ENCODE data around the gene SLC43A2. TPM values are rescaled to one million over a fixed set of nuclear protein-coding genes. Genes with fewer than 3 reads are reported as not detected.
"Not testable (repeated sequence)": the region's sequence is repeated elsewhere in the genome, so short reads cannot be mapped to it uniquely, and the experiment has no call there.

SLC43A2 gene
- total and polyA plus RNA-seq, 5 experiments from 2014 or later, result 1.2 to 20.8 (median 2.0) TPM

DNA sequence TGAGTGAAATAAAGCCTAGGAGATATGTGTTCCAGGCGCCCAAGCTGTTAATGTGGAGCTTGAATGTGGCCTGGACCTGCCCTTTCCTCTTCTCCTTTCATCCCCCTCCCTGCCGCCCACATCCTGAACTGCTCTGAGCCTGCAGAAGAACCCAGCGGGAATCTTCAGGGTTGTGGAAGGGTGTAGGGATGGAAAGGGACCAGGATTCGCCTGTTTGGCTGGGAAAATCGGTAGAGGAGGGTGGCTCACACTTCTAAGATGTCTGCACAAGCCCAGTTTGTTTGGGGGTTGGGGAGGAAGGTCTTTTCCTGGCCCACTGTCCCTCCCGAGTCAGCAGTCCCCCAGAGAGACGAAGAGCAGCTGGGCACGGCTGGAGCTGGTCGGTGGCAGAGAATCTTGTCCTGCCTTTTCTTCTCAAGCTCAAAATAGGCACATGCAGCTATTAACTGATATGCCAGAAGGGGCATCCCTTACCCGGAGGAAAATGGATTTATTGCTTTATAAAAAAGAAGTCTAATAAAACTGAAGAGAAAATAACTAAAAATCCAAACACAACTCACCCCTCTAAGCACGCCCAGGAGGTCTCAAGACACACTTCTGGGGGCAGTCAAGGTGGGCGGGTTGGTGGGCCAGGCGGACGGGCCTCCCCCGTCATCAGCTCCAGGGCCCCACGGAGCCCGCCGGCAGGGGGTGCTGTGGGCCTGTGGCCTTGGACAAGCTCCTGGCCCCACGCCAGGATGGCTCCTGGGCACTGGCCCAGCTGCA lies 54.5 kb downstream of the SLC43A2 start:
- DNase-seq (peak; percentile 10 to 75 (median 44)), ATAC-seq (peak; percentile 50 to 80)
- no peak overlapping the region for H3K4me3 Mint-ChIP-seq
- peak overlapping the region in 1 of 10 donors; percentile 46 for H3K27ac Mint-ChIP-seq
- peaks cover 0 to 16% (median 0%) of the 10 kb centered on the region in 4 donors for H3K4me1 Mint-ChIP-seq
- no peaks in the 10 kb centered on the region for H3K36me3 Mint-ChIP-seq
- H3K27me3 Mint-ChIP-seq, result no peaks in the 10 kb centered on the region
- H3K9me3 Mint-ChIP-seq, result no peaks in the 10 kb centered on the region
- POLR2A ChIA-PET, result interaction anchor here (0.6 to 1.3 kb wide), 3 partner anchors 53 to 75 kb away, joined by 3 to 9 read pairs (median 7); partner anchors contain the start of gene SLC43A2

DNA sequence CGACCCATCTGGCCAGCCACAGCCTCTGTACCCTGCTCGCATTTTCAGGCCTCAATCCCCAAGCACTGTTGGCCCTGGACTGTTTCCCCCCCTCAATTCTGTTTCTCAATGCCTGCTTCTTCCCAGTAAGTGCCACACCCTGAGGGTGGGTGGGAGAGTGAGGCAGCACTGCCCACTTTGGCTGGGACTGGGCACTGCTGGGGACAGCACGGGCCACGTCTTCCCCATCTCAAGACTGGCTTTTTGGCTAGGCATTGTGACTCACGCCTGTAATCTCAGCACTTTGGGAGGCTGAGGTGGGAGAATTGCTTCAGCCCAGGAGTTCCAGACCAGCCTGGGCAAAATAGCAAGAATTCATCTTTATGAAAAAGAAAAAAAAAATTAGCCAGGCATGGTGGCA lies 56.0 kb downstream of the SLC43A2 start:
- not testable (repeated sequence) for H3K9me3 Mint-ChIP-seq, DNase-seq, H3K27me3 Mint-ChIP-seq, H3K36me3 Mint-ChIP-seq, H3K4me3 Mint-ChIP-seq, H3K27ac Mint-ChIP-seq, ATAC-seq
- H3K4me1 Mint-ChIP-seq, result peaks cover 1 to 17% (median 6%) of the 10 kb centered on the region in 4 donors
- POLR2A ChIA-PET, result interaction anchor here (0.7 kb wide), 1 partner anchor 49 kb away, joined by 3 read pairs; no protein-coding TSS in a partner anchor

DNA sequence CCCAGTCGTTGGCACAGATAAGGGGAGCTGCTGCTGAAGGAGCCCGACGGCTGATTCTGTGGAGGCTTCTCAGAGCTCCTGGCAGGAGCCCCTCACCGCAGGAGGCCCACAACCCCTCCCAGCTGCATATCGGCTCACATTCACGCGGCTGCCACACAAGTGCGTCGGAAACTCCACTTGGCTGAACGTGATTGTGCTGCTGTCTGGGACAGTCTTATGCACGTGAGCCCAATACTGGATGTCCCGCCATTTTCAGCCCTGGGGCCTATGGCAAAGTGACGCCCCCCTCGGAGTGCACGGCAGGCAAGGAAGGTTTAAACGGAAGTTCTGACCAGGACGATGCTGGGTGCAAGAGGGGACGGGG lies 57.3 kb downstream of the SLC43A2 start:
- H3K4me3 Mint-ChIP-seq, result no peak overlapping the region
- no peak for ATAC-seq
- H3K27me3 Mint-ChIP-seq, result no peaks in the 10 kb centered on the region
- H3K27ac Mint-ChIP-seq, result no peak overlapping the region
- H3K36me3 Mint-ChIP-seq, result no peaks in the 10 kb centered on the region
- POLR2A ChIA-PET, result no interaction called here
- no peak for DNase-seq
- no peaks in the 10 kb centered on the region for H3K9me3 Mint-ChIP-seq
- H3K4me1 Mint-ChIP-seq, result peaks cover 6 to 20% (median 18%) of the 10 kb centered on the region in 4 donors

DNA sequence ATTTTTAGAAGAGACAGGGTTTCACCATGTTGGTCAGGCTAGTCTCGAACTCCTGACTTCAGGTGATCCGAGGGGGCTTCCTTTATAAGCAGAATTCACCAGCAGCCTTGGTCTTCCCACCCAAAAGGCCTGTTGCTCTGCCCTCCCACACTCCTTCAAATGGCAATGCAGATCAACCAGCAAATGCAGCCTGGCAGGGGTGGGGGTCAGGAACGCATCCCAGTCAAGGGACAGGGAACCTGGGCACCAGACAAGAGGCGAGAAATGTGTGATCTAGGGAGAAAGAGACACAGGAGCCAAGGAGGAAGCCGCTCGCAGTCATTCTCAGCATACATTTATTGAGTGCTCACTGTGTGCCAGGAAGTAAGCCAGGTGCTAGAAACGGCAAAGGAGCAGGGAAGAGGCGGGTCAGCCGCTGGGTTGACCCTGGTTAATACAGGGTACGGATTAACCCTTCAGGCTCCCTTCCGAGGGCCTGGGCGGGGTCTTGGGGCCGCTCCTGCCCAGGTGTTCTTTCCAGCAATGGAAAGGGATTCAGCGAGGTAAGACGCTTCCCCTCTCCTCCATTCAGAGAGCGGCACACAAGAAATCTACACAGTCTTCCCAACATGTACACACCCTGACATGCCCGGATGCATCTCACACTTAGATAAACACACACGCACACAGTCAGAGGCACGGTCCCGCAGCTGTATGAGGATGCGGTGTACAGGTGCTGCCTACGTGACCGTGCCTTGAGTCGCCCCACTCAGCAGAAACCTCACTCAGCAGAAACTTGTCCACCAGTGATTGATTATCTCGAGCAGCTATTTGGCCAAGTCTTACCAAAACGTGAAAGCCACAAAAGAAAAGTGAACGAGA lies 59.5 kb downstream of the SLC43A2 start:
- POLR2A ChIA-PET, result no interaction called here
- H3K4me3 Mint-ChIP-seq, result no peak overlapping the region
- no peak for DNase-seq
- no peak for ATAC-seq
- H3K9me3 Mint-ChIP-seq, result no peaks in the 10 kb centered on the region
- H3K4me1 Mint-ChIP-seq, result peaks cover 7 to 23% (median 21%) of the 10 kb centered on the region in 4 donors
- H3K27ac Mint-ChIP-seq, result peak overlapping the region in 1 of 10 donors; percentile 69
- H3K27me3 Mint-ChIP-seq, result no peaks in the 10 kb centered on the region
- no peaks in the 10 kb centered on the region for H3K36me3 Mint-ChIP-seq

DNA sequence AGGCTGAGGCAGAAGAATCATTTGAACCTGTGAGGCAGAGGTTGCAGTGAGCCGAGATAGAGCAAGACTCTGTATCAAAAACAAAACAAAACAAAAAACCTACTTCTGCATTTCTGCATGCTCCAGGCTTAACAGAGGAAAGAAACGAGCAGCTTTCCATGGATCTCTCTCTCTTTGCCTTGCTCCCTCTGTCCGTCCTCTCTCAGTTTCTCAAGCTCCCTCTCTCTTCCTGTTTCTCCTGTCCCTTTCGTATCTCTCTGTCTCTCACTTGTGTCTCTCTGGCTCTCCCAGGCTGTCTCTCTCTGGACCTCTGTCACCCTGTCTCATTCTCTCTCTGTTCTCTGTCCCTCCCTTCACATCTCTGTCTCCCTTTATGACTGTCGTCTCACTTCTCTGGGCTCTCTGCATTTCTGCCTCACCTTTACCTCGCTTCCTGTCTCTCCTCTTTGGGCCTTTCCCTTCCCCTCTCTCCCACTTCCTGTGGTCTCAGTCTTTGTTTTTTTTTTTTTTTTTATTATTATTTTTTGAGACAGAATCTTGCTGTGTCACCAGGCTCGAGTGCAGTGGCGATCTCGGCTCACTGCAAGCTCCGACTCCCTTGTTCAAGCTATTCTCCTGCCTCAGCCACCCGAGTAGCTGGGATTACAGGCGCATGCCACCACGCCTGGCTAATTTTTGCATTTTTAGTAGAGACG lies 62.0 kb downstream of the SLC43A2 start:
- DNase-seq (peak in 3 of 10 donors; percentile 8 to 39 (median 18)), ATAC-seq (peak in 1 of 2 donors; percentile 33)
- H3K27ac Mint-ChIP-seq, result peak overlapping the region; percentile 9 to 89 (median 77)
- H3K4me1 Mint-ChIP-seq, result peaks cover 14 to 33% (median 31%) of the 10 kb centered on the region in 4 donors
- no peaks in the 10 kb centered on the region for H3K36me3 Mint-ChIP-seq
- no peaks in the 10 kb centered on the region for H3K27me3 Mint-ChIP-seq
- H3K9me3 Mint-ChIP-seq, result no peaks in the 10 kb centered on the region
- peak overlapping the region; percentile 52 to 78 (median 72) for H3K4me3 Mint-ChIP-seq
- POLR2A ChIA-PET, result interaction anchor here (0.7 to 1.7 kb wide), 5 partner anchors 12 to 64 kb away, joined by 3 to 9 read pairs (median 4); partner anchors contain the start of gene SLC43A2

DNA sequence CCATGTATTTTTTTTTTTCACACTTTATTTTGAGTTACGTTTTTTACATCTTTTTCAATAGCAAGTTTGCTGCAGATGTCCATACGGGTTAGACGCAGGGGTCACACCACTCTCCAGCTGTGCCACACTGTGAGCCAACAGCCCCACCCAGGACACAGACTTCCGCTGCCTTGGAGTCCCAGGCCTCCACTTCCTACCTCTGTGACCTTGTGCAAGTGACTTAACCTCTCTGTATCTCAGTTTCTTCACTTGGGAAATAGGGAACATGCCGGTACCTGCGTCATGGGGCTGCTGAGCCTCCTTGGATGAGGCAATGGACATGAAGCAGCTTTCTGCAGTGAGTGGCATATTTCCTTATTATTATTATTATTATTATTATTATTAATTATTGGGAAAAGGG lies 62.8 kb downstream of the SLC43A2 start:
- POLR2A ChIA-PET, result interaction anchor here (0.7 to 1.6 kb wide), 2 partner anchors 61 to 65 kb away, joined by 3 to 6 read pairs; no protein-coding TSS in a partner anchor
- peak overlapping the region in 4 of 10 donors; percentile 14 to 43 (median 22) for H3K4me3 Mint-ChIP-seq
- ATAC-seq (no peak), DNase-seq (no peak)
- H3K9me3 Mint-ChIP-seq, result no peaks in the 10 kb centered on the region
- H3K4me1 Mint-ChIP-seq, result peaks cover 22 to 40% (median 38%) of the 10 kb centered on the region in 4 donors
- H3K27me3 Mint-ChIP-seq, result no peaks in the 10 kb centered on the region
- no peaks in the 10 kb centered on the region for H3K36me3 Mint-ChIP-seq
- H3K27ac Mint-ChIP-seq, result peak overlapping the region in 4 of 10 donors; percentile 33 to 49 (median 39)

DNA sequence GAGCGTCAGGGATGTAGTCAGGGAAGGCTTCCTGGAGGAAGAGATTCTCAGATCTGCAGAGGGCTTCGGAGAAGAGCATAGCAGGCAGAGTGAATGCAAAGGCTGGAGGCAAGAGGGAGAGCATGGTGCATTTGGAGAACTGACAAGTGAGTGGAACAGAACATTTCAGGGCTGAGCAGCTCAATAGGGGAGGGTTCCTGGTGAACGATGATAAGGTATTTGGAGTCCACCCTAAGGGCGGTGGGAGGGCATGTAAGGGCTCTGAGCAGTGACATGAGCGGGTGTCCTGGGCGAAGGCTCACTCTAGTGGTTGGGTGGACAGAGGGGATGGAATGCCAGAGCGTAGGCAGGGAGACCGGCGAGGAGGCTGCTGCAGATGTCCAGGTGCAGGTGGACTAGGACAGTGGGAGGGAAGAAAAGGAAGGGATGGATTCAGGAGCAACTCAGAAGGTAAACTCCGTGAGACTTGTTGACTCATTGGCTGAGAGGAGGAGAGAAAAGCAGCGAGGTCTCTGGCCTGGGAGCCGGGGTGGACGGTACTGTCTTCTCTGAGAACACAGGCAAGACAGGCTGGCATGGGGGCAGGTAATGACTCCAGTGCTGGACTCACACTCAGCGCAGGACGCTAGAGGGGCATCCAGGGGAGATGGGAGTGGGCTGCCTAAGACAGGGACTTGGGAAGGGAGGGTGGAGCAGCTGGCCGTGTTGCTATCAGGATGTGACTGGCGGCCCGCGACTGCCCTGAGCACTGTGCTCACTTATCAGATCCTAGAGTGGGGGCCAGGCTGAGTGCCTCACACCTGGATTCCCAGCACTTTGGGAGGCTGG lies 64.6 kb downstream of the SLC43A2 start:
- POLR2A ChIA-PET, result interaction anchor here (0.9 kb wide), 1 partner anchor 64 kb away, joined by 3 read pairs; no protein-coding TSS in a partner anchor
- Mint-ChIP-seq H3K4me3 (peak overlapping the region; percentile 64 to 87 (median 81)), H3K27me3 (no peaks in the 10 kb centered on the region), H3K9me3 (no peaks in the 10 kb centered on the region), H3K36me3 (no peaks in the 10 kb centered on the region), H3K27ac (peak overlapping the region in 9 of 10 donors; percentile 44 to 88 (median 79)), H3K4me1 (peaks cover 26 to 55% (median 49%) of the 10 kb centered on the region in 4 donors)
- DNase-seq (no peak), ATAC-seq (no peak)

DNA sequence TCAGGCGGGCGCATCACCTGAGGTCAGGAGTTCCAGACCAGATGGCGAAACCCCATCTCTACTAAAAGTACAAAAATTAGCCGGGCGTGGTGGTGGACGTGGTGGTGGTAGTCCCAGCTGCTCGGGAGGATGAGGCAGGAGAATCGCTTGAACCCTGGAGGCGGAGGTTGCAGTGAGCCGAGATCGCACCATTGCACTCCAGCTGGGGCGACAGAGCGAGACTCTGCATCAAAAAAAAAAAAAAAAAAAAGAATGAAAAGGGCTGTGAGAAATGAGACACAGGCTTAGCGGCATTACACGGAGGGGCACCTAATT lies 65.2 kb downstream of the SLC43A2 start:
- Mint-ChIP-seq H3K4me1 (peaks cover 26 to 59% (median 50%) of the 10 kb centered on the region in 4 donors), H3K4me3 (peak overlapping the region; percentile 64 to 87 (median 81)), H3K27ac (peak overlapping the region in 9 of 10 donors; percentile 44 to 90 (median 79))
- H3K36me3 Mint-ChIP-seq, H3K27me3 Mint-ChIP-seq, H3K9me3 Mint-ChIP-seq, ATAC-seq, DNase-seq: not testable (repeated sequence)
- POLR2A ChIA-PET, result interaction anchor here (0.7 to 0.9 kb wide), 3 partner anchors 64 to 201 kb away, joined by 3 to 4 read pairs (median 3); no protein-coding TSS in a partner anchor

DNA sequence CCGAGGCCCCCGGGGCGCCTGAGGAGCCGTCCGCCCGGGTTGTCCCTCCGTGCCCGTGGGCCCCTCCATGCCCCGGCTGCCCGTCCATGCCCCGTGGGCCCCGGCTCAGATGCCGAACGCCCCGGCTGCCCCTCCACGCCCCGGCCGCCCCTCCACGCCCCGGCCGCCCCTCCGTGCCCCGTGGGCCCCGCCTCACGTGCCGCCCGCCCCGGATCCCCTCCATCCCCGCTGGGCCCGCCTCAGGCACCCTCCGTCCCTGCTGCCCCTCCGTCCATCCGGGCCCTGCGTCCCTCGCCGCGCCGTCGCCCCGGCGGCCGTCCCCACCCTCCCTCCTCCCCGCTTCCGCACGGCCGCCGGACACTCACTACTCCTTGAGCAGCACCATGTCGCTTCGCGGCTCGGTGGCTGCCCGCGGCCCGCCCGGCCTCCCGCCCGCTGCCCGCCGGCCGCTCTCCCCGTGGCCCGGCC lies 66.4 kb downstream of the SLC43A2 start:
- no peak overlapping the region for H3K27ac Mint-ChIP-seq
- peaks cover 24 to 59% (median 44%) of the 10 kb centered on the region in 4 donors for H3K4me1 Mint-ChIP-seq
- POLR2A ChIA-PET, result interaction anchor here (0.6 to 2.0 kb wide), 5 partner anchors 36 to 85 kb away, joined by 3 to 9 read pairs (median 4); partner anchors contain the start of genes INPP5K and SLC43A2
- peak overlapping the region in 6 of 10 donors; percentile 34 to 80 (median 66) for H3K4me3 Mint-ChIP-seq
- DNase-seq (peak in 2 of 10 donors; percentile 16 to 23), ATAC-seq (peak; percentile 35 to 43)
- peaks cover 0 to 2% (median 0%) of the 10 kb centered on the region in 3 donors for H3K36me3 Mint-ChIP-seq
- no peaks in the 10 kb centered on the region for H3K27me3 Mint-ChIP-seq
- H3K9me3 Mint-ChIP-seq, result no peaks in the 10 kb centered on the region

DNA sequence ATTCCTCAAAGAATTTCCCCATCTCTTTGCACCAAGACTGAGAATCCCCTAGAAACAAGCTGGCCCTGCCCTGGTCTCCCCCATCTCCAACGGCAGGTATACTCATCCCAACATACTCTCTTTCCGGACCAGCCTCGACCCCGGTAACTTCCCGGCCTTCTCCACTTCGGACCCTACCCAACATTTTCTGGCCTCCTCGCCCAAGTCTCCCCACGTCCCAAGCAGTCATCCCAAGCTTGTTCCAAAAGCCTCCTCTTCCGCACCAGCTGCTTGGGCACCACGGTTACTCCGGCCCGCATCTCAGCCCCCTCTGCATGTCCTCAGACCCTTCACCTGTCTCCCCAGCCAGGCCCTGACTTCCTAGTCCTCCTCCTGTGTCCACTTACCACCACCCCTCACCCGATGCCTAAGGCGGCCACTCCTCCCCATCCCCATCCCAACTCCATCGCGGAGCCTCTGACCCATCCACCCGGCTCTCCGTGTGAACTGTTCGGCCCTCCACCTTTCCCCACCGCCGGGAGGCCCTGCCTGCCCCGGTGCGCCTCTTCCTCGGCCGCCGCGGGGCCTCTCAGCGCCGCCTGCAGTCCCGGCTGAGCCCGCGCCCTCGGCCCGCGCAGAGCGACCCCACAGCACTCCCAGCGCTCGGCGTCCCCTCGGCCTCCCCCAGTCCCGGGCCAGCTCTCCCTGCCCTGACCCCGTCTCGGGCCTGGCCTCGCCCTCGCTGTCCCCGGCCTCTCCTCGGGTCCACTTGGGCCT lies 67.0 kb downstream of the SLC43A2 start:
- no peaks in the 10 kb centered on the region for H3K9me3 Mint-ChIP-seq
- ATAC-seq (peak; percentile 52 to 53), DNase-seq (peak in 8 of 10 donors; percentile 12 to 48 (median 34))
- H3K27me3 Mint-ChIP-seq, result no peaks in the 10 kb centered on the region
- POLR2A ChIA-PET, result interaction anchor here (0.6 to 2.0 kb wide), 5 partner anchors 67 to 209 kb away, joined by 3 to 9 read pairs (median 4); partner anchors contain the start of genes PRPF8, RILP and SLC43A2
- H3K27ac Mint-ChIP-seq, result peak overlapping the region; percentile 53 to 91 (median 86)
- peaks cover 0 to 3% (median 3%) of the 10 kb centered on the region in 3 donors for H3K36me3 Mint-ChIP-seq
- H3K4me1 Mint-ChIP-seq, result peaks cover 22 to 56% (median 40%) of the 10 kb centered on the region in 4 donors
- peak overlapping the region; percentile 72 to 88 (median 81) for H3K4me3 Mint-ChIP-seq

Data from naive thymus-derived CD8-positive, alpha-beta T cell (primary cell).